Suprapubic skin (tissue), 4 donors: ENCODE measurements around the gene CWC27. TPM values are rescaled to one million over a fixed set of nuclear protein-coding genes. Genes with fewer than 3 reads are reported as not detected.
"Not testable (repeated sequence)": the region's sequence is repeated elsewhere in the genome, so short reads cannot be mapped to it uniquely, and the experiment has no call there.

Experiments used
- DNase-seq, 2 donors: peaks; one replicate each; pipeline ENCODE4 v3.0.0-alpha.2; 2019; ENCODE audit warnings: low spot score in 2 of 2
- H3K27ac ChIP-seq: fragments of 200-600 bp; sonication (generic); one replicate; pipeline ENCODE4 v1.5.1; 2019
- H3K27me3 ChIP-seq: fragments of 200-600 bp; sonication (generic); one replicate; pipeline ENCODE4 v1.5.1; 2019
- H3K36me3 ChIP-seq: fragments of 200-600 bp; sonication (generic); one replicate; pipeline ENCODE4 v1.5.1; 2019
- H3K4me1 ChIP-seq: fragments of 200-600 bp; sonication (generic); one replicate; pipeline ENCODE4 v1.5.1; 2019
- H3K4me3 ChIP-seq: fragments of 200-600 bp; sonication (generic); one replicate; pipeline ENCODE4 v1.5.1; 2019; ENCODE audit warnings: mild to moderate bottlenecking
- H3K9me3 ChIP-seq: fragments of 200-600 bp; sonication (generic); one replicate; pipeline ENCODE4 v1.5.1; 2019
- CTCF ChIP-seq, 2 donors: fragments of 200-600 bp in 1 of 2; fragments of 450-650 bp in 1 of 2; sonication (generic) in 1 of 2; IDR thresholded peaks; one replicate each; pipeline ENCODE4 v1.5.1; 2016 to 2019; ENCODE audit warnings: antibody characterized with exemption in 2 of 2, mild to moderate bottlenecking in 1 of 2, moderate library complexity in 1 of 2
- EP300 ChIP-seq: sonication (generic); formaldehyde crosslinking; IDR thresholded peaks from one replicate; pipeline ENCODE4 v1.6.1; 2017; ENCODE audit warnings: antibody characterized with exemption
- POLR2A ChIP-seq, 2 donors: fragments of 450-650 bp; IDR thresholded peaks; one replicate each; pipeline ENCODE4 v1.6.1; 2017; ENCODE audit warnings: antibody characterized with exemption in 2 of 2, mild to moderate bottlenecking in 2 of 2, moderate library complexity in 2 of 2
- POLR2AphosphoS5 ChIP-seq, 3 donors: sonication (generic); formaldehyde crosslinking; IDR thresholded peaks; one replicate each; pipeline ENCODE4 v1.6.1; 2017; ENCODE audit warnings: antibody characterized with exemption in 3 of 3
- WGBS: methylation state at CpG from one replicate; pipeline ENCODE4 v1.1.5; 2018; 5-methylcytosine and 5-hydroxymethylcytosine counted together
- total RNA-seq, 4 donors: library from RNA; depleted of rRNA; stranded (reverse); fragments of >200 nt; gene quantifications; one replicate each; pipeline ENCODE4 v1.1.0, GENCODE V29; 2016

The CWC27 gene
- total RNA-seq, 4 donors from 2014 or later = 6.4 to 17.8 (median 13.0) TPM

DNA sequence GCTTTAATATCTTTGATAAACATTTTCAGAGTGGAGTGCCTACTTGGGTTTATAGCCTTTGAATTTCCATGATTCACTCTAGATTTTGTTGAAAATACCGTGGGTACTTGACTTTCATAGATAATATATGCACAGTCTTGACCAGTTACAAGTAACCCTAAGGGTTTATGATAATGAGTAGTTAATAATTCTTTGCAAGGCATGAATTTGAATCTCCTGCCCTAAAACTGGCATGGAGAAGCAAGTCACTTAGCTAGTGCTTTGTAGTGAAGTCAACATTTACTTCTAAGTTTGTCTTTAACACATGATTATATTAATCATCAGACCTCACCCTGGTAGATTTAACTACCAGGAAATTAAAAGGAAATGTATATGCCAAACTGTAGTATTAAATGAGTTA lies 115.8 kb downstream of the CWC27 start:
- no peak for DNase-seq
- no peak overlapping the region for H3K27ac ChIP-seq
- WGBS = 88% methylated on average over 1 of the region's 1 CpG

DNA sequence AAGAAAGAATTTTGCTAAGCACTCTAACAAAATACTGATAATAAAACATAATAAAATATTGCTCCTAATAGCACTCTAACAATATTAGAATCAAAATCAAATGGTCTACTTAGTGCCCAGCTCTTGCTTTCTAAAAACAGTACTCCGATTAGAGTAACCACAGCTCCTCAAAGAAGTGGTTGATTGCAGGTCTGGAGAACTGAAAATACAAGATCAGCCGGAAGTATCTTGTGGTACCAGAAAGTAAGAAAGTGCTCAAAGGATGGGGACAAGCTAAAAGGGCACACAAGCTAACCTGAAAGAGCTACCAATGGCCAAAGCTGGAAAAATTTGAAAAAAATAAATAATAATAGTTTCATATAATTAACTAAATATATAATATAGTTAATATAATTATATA lies 119.2 kb downstream of the CWC27 start:
- 93% methylated on average over 2 of the region's 2 CpGs for WGBS
- H3K9me3 ChIP-seq = no peaks in the 10 kb centered on the region

More for the DNA sequence above, 115.8 kb downstream of the CWC27 start:
- H3K4me3 ChIP-seq = no peak overlapping the region
- H3K27me3 ChIP-seq = no peaks in the 10 kb centered on the region
- no peaks in the 10 kb centered on the region for H3K4me1 ChIP-seq
- H3K36me3 ChIP-seq = no peaks in the 10 kb centered on the region
- no peaks in the 10 kb centered on the region for H3K9me3 ChIP-seq
- no peak for TF ChIP-seq POLR2A (IDR thresholded peaks at IDR 0.05)
- no peak for TF ChIP-seq CTCF (IDR thresholded peaks at IDR 0.05)
- TF ChIP-seq EP300 = no peak
- no peak for TF ChIP-seq POLR2AphosphoS5 (IDR thresholded peaks at IDR 0.05)

DNA sequence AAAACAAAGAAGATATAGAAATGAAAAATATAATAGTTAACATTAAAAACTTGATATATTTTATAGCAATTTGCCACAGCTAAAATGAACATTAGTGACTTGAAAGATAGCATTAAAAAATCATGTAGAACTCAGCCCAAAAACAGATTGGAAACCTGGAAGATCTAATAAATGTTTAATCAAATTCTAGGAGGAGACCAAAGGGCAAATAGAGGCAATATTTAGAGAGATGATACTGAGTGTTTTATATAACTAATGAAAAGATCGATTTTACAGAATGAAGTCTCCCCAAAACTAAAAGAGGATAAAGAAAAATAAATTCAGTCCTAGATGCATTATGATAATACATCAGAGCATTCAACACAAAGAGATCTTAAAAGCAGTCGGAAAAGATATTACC lies 127.0 kb downstream of the CWC27 start:
- no peak for TF ChIP-seq POLR2A (IDR thresholded peaks at IDR 0.05)
- TF ChIP-seq CTCF (IDR thresholded peaks at IDR 0.05) = no peak
- TF ChIP-seq EP300 = no peak
- no peak for TF ChIP-seq POLR2AphosphoS5 (IDR thresholded peaks at IDR 0.05)
- no peak for DNase-seq
- no peak overlapping the region for H3K4me3 ChIP-seq
- H3K27ac ChIP-seq = no peak overlapping the region
- WGBS = 95% methylated on average over 2 of the region's 2 CpGs
- H3K36me3 ChIP-seq = no peaks in the 10 kb centered on the region
- H3K4me1 ChIP-seq = no peaks in the 10 kb centered on the region
- H3K9me3 ChIP-seq = no peaks in the 10 kb centered on the region
- H3K27me3 ChIP-seq = no peaks in the 10 kb centered on the region

More for the DNA sequence above, 119.2 kb downstream of the CWC27 start:
- H3K27me3 ChIP-seq = no peaks in the 10 kb centered on the region
- H3K4me1 ChIP-seq = no peaks in the 10 kb centered on the region
- H3K4me3 ChIP-seq = no peak overlapping the region
- TF ChIP-seq CTCF (IDR thresholded peaks at IDR 0.05) (no peak), EP300 (no peak), POLR2A (IDR thresholded peaks at IDR 0.05) (no peak), POLR2AphosphoS5 (IDR thresholded peaks at IDR 0.05) (no peak)
- no peak overlapping the region for H3K27ac ChIP-seq
- no peaks in the 10 kb centered on the region for H3K36me3 ChIP-seq
- no peak for DNase-seq

DNA sequence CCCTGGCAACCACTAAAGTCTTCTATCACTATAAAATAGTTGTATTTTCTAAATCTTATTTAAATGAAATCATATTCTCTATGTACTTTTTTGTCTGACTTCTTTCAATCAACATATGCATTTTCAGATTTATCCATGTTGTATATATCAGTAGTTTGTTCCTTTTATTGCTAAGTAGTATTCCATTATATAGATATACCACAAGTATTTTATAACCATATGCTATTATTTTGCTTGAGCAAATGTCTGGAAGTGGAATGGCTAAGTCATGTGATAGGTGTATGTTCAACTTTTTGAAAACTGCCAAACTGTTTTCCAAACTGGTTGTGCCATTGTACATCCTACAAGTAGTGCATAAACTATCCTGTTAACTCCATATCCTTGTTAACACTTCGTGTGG lies 131.1 kb downstream of the CWC27 start:
- Histone ChIP-seq H3K27ac (no peak overlapping the region), H3K36me3 (no peaks in the 10 kb centered on the region), H3K9me3 (no peaks in the 10 kb centered on the region), H3K4me3 (no peak overlapping the region), H3K4me1 (no peaks in the 10 kb centered on the region), H3K27me3 (no peaks in the 10 kb centered on the region)
- WGBS = 86% methylated on average over 1 of the region's 1 CpG
- TF ChIP-seq POLR2A (IDR thresholded peaks at IDR 0.05) (no peak), POLR2AphosphoS5 (IDR thresholded peaks at IDR 0.05) (no peak), EP300 (no peak), CTCF (IDR thresholded peaks at IDR 0.05) (no peak)
- DNase-seq = no peak

- TF ChIP-seq POLR2AphosphoS5 (IDR thresholded peaks at IDR 0.05) (no peak), CTCF (IDR thresholded peaks at IDR 0.05) (no peak), EP300 (no peak), POLR2A (IDR thresholded peaks at IDR 0.05) (no peak)
- 93% methylated on average over 2 of the region's 2 CpGs for WGBS
- Histone ChIP-seq H3K4me3 (no peak overlapping the region), H3K9me3 (no peaks in the 10 kb centered on the region), H3K27me3 (no peaks in the 10 kb centered on the region), H3K27ac (no peak overlapping the region), H3K36me3 (no peaks in the 10 kb centered on the region), H3K4me1 (no peaks in the 10 kb centered on the region)
- DNase-seq = no peak
These were observed 131.9 kb downstream of the CWC27 start for GRCh38 chr5:64900618-64901017.

DNA sequence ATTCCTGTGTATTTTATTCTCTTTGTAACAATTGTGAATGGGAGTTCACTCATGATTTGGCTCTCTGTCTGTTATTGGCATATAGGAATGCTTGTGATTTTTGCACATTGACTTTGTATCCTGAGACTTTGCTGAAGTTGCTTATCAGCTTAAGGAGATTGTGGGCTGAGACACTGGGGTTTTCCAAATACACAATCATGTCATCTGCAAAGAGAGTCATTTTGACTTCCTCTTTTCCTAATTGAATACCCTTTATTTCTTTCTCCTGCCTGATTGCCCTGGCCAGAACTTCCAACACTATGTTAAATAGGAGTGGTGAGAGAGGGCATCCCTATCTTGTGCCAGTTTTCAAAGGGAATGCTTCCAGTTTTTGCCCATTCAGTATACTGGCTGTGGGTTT lies 138.7 kb downstream of the CWC27 start:
- not testable (repeated sequence) for H3K27ac ChIP-seq, H3K27me3 ChIP-seq, H3K4me1 ChIP-seq, H3K4me3 ChIP-seq, H3K36me3 ChIP-seq, H3K9me3 ChIP-seq, DNase-seq
